Measurements from ENCODE around the gene GNL3. TPM values are rescaled to one million over a fixed set of nuclear protein-coding genes. Genes with fewer than 3 reads are reported as not detected.

The GNL3 gene
- total and polyA plus RNA-seq, 2 of the 8 experiments (the other 6 are each of a cell fraction or from before 2014, with no cell fraction given) = 45.5 to 184 TPM

DNA sequence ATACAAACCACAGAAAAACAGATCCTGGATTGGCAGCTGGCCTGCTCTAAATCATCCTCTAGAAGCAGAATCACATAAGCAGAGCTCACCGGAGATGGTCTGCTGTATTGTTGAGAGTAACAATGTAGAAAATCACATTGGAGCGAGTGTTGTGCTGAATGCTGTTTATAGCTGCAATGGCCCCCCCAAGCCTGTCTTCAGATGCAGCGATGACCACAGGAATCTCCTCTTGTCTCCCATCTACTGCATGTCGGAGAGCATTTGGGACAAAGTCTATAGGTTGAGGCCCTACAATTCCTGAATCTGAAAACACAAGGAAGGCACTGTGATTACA lies 11.8 kb downstream of the GNL3 start:
- Histone ChIP-seq H3K4me3 (ENCODE audit: extremely low read depth in 1 of 4, insufficient read depth in 2 of 4, low read depth in 3 of 4, low read length in 4 of 4) (no peak overlapping the region), H4K20me1 (replicated peaks in 1 of 2; ENCODE audit: control insufficient read depth in 1 of 2, insufficient read depth in 2 of 2, low read length in 2 of 2) (peaks cover 7 to 13% of the 10 kb centered on the region in 2 experiments), H3K79me2 (ENCODE audit: control insufficient read depth in 1 of 2, insufficient read depth in 2 of 2, low read length in 2 of 2) (peaks cover 0 to 4% of the 10 kb centered on the region in 2 experiments; a peak in 1 of 4 replicates), H3K23ac (ENCODE audit: insufficient read length) (no peak overlapping the region), H3K4me1 (replicated peaks in 1 of 4; ENCODE audit: control insufficient read depth in 3 of 4, insufficient read depth in 4 of 4, low read length in 3 of 4) (no peaks in the 10 kb centered on the region), H4K5ac (ENCODE audit: insufficient read length, low read depth, low read length) (no peak overlapping the region), H3K27ac (ENCODE audit: low read depth, low read length) (no peak overlapping the region), H2BK15ac (ENCODE audit: low read length) (no peak overlapping the region), H2BK5ac (ENCODE audit: low read depth, low read length) (no peak overlapping the region), H3K4me2 (ENCODE audit: insufficient read depth in 1 of 2, low read depth in 2 of 2, low read length in 2 of 2) (no peak overlapping the region), H2BK20ac (ENCODE audit: low read length) (no peak overlapping the region), H3K27me3 (replicated peaks in 1 of 4; ENCODE audit: control insufficient read depth in 3 of 4, extremely low read depth in 1 of 4, insufficient read depth in 3 of 4, low read length in 3 of 4) (no peaks in the 10 kb centered on the region), H3K4ac (replicated peaks; ENCODE audit: insufficient read length, low read depth, low read length) (no peak overlapping the region), H3K14ac (ENCODE audit: insufficient read length) (no peak overlapping the region), H3K56ac (replicated peaks; ENCODE audit: insufficient read length, low read depth, low read length) (no peak overlapping the region), H3K18ac (ENCODE audit: extremely low read depth, low read length) (no peak overlapping the region), H3K23me2 (ENCODE audit: low read depth, low read length) (no peaks in the 10 kb centered on the region), H3K9me3 (ENCODE audit: insufficient read depth in 2 of 2, low read depth in 1 of 2, low read length in 1 of 2) (no peaks in the 10 kb centered on the region), H4K91ac (replicated peaks; ENCODE audit: insufficient read length, low read length) (no peak overlapping the region), H2AFZ (ENCODE audit: low read length) (no peak overlapping the region), H3K79me1 (ENCODE audit: low read depth, low read length) (no peaks in the 10 kb centered on the region; the same call in 1 of the 2 replicates), H2BK12ac (ENCODE audit: low read depth, low read length) (no peak overlapping the region), H3K36me3 (ENCODE audit: control insufficient read depth in 2 of 4, insufficient read depth in 4 of 4, low read length in 3 of 4) (peaks cover 31 to 56% (median 42%) of the 10 kb centered on the region in 4 experiments), H3K9ac (replicated peaks in 1 of 4; ENCODE audit: extremely low read depth in 1 of 4, low read depth in 3 of 4, low read length in 3 of 4) (no peak overlapping the region), H4K8ac (ENCODE audit: extremely low read depth, insufficient read depth, low read length) (no peak overlapping the region), H2AK5ac (ENCODE audit: low read depth, low read length) (no peak overlapping the region), H2BK120ac (replicated peaks; ENCODE audit: low read depth, low read length) (no peak overlapping the region)
- TF ChIP-seq, protein P1, sequence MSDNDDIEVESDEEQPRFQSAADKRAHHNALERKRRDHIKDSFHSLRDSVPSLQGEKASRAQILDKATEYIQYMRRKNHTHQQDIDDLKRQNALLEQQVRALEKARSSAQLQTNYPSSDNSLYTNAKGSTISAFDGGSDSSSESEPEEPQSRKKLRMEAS (IDR thresholded peaks at IDR 0.05) = no peak
- no peak for TF ChIP-seq SIN3A (conservative IDR thresholded peaks at IDR 0.05 in 1 of 2, IDR thresholded peaks at IDR 0.05 in 1 of 2; ENCODE audit: low read depth in 1 of 2, low read length in 2 of 2)
- TF ChIP-seq RFX5 (IDR thresholded peaks at IDR 0.05; ENCODE audit: borderline replicate concordance, low read depth, low read length) = no peak
- TF ChIP-seq POLR2A (IDR thresholded peaks at IDR 0.05; ENCODE audit: control extremely low read depth in 1 of 2, low read depth in 2 of 2, low read length in 2 of 2) = no peak
- TF ChIP-seq RBBP5 (IDR thresholded peaks at IDR 0.05; ENCODE audit: borderline replicate concordance, low read depth, low read length) = no peak
- TF ChIP-seq ZNF274 (IDR thresholded peaks at IDR 0.05; ENCODE audit: borderline replicate concordance, extremely low read depth, low read length) = no peak
- no peak for TF ChIP-seq BCL11A (IDR thresholded peaks at IDR 0.05; ENCODE audit: low read depth in 2 of 2, low read length in 2 of 2)
- TF ChIP-seq FOSL1 (IDR thresholded peaks at IDR 0.05; ENCODE audit: insufficient read depth, low read depth, low read length) = no peak
- no peak for TF ChIP-seq BACH1 (IDR thresholded peaks at IDR 0.05; ENCODE audit: low read length)
- TF ChIP-seq SIX5 (IDR thresholded peaks at IDR 0.05; ENCODE audit: low read depth, low read length) = no peak
- no peak for TF ChIP-seq JUND (IDR thresholded peaks at IDR 0.05; ENCODE audit: low read length)
- TF ChIP-seq SUZ12 (IDR thresholded peaks at IDR 0.05; ENCODE audit: low read length) = no peak
- no peak for TF ChIP-seq HDAC2 (IDR thresholded peaks at IDR 0.05; ENCODE audit: borderline replicate concordance in 1 of 2, low read depth in 2 of 2, low read length in 2 of 2)
- no peak for TF ChIP-seq CHD1 (IDR thresholded peaks at IDR 0.05; ENCODE audit: low read depth, low read length)
- TF ChIP-seq CEBPB (IDR thresholded peaks at IDR 0.05; ENCODE audit: low read depth, low read length) = no peak
- FAIRE-seq (no peak), DNase-seq (ENCODE audit: low read depth in 1 of 2, low spot score in 2 of 2) (peak in 1 of 2 experiments; percentile 20)
- ChIA-PET CTCF (ENCODE audit: partially characterized antibody) (no interaction called here), POLR2A (ENCODE audit: partially characterized antibody) (interaction anchor here (0.8 to 18.8 kb wide), 4 partner anchors 6 to 44 kb away, joined by 5 to 347 read pairs (median 226); partner anchors contain the start of genes GLT8D1, GNL3, PBRM1 and SPCS1)
- 90% methylated on average over 4 of the region's 4 CpGs; no CpG with 5 or more reads in 1 of the 2 experiments for WGBS, 2 experiments (ENCODE audit: extremely low coverage in 1 of 2, insufficient coverage in 1 of 2, insufficient read length in 1 of 2, insufficient replicate concordance in 2 of 2, low coverage in 1 of 2, low lambda C conversion rate in 2 of 2, missing lambda C conversion rate in 1 of 2)

Data from H1 (cell line).